GM12801 (cell line): Measurements from ENCODE around the gene CCL23.

Source experiments
- TF ChIP-seq, protein P1 (sequence below): IDR thresholded peaks from one replicate; pipeline ENCODE4 v1.5.1; 2011; ENCODE audit warnings: control low read depth; ENCODE audit not compliant: insufficient read length; ENCODE audit errors: extremely low read depth

The CCL23 gene

GRCh38 chr17:35965272-35965671, 52.5 kb downstream of the CCL23 start:
- TF ChIP-seq, protein P1, sequence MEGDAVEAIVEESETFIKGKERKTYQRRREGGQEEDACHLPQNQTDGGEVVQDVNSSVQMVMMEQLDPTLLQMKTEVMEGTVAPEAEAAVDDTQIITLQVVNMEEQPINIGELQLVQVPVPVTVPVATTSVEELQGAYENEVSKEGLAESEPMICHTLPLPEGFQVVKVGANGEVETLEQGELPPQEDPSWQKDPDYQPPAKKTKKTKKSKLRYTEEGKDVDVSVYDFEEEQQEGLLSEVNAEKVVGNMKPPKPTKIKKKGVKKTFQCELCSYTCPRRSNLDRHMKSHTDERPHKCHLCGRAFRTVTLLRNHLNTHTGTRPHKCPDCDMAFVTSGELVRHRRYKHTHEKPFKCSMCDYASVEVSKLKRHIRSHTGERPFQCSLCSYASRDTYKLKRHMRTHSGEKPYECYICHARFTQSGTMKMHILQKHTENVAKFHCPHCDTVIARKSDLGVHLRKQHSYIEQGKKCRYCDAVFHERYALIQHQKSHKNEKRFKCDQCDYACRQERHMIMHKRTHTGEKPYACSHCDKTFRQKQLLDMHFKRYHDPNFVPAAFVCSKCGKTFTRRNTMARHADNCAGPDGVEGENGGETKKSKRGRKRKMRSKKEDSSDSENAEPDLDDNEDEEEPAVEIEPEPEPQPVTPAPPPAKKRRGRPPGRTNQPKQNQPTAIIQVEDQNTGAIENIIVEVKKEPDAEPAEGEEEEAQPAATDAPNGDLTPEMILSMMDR: no peak

- TF ChIP-seq, protein P1: no peak
Measured at GRCh38 chr17:35963663-35964062, 54.1 kb downstream of the CCL23 start.
